NCI-H748 (cell line): ENCODE data around the gene LRRC59.
"Not testable (repeated sequence)": the region's sequence is repeated elsewhere in the genome, so short reads cannot be mapped to it uniquely, and the experiment has no call there.

Experiments
- DNase-seq: peaks from one replicate; lab custom pipeline; 2025; ENCODE audit not compliant: unreplicated experiment; lab: John Stamatoyannopoulos, UW

The LRRC59 gene

DNA sequence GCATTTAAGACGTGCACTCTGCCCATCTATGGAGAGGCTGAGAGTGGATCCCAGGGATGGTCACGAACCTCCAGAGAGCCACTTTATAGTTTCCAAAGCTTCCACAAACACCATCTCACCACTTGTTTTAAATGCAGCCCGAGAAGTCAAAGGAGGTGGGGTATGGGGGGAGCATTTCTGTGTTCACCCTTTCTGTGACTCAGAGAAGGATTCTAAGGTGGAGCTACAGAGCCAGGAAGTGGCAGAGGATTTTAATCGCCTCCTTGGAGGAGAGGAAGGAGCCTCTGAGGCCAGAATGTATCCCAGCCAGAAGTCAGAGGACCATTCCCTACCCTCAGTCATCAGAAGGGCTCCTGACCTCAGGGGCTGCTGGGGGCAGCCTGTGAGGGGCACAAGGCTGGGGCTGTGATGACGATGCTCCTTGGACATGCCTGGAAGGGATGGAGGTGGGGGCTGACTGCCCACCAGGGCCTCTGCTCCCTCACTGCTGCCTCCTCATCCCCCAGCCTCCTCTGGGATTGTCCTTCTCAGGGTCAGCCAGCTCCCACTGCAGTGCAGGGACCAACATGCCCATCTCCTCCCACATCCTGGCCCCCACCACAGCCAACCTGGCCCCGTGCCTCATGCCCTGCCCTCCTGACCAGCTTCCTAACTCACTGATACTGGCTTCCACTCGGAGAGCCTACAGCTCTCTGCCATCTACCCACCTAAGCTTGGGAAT, 48.6 kb downstream of the LRRC59 start:
- DNase-seq, result no peak

DNA sequence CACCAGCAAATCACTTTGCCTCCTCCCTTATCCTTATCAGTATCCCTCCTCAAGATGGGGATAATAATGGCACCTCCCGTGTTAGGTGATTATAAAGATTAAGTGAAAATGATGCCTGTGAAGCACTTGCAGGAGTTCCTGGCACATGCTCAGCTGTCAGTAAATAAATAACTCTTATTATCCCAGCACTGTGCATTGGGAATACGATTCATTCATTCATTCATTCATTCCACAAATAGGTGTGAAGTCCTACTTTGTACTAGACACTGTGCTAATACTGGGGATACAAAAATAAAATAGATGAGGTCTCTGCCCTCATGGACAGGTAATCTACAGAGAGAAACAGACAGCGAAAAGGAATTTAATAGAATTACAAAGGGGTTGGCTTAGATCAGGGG, 49.4 kb downstream of the LRRC59 start:
- no peak for DNase-seq

DNA sequence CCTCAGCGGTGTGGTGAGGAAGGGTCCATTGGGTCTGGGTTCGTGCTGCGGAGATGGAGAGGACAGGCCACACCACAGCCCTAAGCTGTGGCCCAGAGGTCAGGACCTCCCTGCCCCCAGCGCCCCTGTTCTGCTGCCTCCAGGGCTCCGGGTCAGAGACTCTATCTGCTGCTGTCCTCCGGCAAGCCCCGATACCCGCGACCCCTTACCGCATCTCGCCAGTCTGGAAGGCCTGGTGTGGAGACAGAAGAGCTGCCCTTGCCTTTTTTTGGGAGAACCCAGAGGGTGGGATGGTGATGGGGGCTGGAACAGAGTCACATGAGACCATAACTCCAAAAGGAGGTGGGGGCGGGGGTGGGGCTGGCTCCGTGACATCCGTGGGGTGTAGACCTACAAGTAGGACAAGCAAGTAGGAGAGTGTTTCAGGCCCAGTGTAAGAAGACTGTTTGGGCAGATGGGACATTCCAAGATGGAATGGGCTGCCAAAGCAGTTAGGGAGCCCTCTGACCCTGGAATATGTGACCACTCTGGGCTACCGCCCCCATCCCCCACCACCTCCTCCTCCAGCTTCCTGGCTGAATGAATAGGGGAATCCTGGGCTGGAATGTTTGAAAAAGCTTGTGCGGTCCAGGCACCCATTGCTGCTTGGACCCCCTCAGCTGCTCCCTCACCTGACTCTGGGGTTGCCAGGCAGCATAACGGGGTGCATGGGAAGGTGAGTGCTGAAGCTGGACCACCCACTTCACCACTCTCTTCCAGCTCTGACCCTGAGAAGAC, 50.0 kb downstream of the LRRC59 start:
- DNase-seq, result no peak

DNA sequence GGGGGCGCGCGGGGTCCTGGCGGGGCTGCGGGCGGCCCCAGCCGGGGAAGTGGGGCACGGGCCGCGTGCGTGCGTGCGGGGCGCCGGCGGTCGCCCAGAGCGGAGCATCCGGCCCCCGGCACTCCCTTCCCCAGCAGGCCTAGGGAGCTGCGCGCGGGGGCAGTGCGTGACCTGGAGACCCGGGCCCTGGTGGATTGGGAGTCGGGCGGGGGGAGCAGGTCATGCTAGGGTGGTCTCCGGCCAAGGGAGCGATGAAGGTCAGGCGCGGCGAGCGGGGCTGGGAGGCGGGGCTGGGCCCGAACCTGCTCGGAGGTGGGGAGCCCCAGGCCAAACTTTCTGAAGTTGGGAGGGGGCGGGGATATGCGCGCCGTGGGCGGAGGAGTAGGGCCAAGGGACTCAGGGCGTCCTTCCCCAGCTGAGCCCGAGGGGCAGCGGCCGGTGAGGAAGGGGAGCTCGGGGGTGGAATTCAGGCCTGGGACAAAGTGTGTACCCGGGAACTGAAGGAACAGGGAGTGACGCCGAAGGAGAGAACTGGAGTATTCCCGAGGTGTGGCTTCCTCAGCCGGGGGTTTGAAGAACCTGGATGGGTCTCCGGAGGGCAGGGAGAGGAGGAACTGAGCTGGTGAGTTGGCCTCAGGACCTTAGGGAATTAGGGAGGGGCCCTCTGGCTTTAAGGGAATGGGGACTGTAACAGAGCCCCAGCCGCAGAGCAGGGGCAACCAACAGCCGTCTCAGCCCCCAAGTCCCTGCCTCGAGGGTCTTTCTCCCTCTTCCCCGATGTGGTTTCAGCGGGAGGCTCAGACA, 50.8 kb downstream of the LRRC59 start:
- DNase-seq, result peak; percentile 33

DNA sequence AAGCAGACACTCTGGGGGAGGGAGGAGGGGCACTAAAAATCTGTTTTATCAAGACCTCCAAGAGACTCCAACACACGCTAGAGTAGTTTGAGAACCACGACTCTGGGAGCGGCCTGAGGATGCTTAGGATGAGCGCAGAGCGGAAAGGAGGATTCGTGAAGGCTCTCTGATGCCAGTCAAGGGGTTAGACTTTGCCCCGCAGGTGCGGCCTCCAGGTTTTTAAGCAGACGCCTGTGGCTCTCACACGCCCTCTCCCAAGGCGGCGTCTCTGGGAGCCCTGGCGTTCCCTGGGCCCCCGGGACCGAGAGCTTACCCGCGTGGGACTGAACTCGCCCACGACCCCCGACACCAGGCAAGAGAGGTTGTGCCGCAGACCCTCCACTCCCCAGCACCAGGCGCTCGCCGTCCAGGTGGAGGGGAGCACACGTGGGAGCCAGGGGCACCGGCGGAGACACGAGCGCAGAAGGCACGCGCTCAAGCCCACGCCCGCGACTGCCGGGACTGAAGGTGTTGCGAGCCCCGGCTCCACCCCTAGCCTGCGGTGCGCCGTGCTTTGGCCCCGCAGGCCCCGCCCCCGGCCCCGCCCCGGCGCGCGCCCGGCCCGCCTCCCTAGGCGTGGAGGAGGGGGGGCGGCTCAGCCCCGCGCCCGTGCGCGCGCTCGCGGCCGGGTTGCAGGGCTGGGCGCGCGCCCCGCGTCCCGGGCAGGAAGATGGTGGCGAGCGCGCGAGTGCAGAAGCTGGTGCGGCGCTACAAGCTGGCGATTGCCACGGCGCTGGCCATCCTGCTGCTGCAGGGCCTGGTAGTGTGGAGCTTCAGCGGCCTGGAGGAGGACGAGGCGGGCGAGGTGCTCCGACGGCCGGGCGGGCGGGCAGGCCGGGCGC, 51.7 kb downstream of the LRRC59 start, which contains the start of gene XYLT2:
XYLT2 (plus strand) TSS at position 695 of the 881 bp plus-strand sequence; CDS start at position 710, 15 bp downstream.
- peak; percentile 92 for DNase-seq

DNA sequence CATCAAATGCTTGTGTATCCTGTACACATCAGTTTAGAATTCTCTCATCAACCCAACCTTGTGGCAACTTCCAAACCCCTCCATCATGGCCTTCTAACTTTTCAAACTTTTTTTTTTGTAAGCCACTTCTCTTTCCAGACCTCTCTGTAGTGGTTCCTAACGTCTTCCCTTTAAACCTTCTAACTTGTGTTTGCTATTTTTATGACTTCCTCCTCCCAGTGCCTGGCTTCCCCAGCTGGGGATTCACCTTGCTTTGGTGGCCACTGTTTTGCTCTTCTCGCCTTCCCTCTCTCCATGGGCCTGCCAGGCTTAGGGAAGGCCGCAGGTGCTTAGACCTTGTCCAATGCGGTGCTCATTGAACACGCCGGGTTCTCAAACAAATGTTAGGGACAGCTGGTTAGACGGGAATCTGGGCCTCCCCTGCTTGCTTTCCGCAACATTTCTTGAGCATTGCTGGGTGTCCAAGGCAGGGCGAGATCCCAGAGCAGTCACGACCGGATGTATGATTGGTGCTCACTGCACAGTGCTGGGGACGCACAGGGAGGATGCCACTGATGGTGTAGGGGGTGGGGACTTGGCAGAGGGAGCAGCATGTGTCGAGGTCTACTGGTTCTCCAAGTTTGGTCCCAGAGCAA, 52.5 kb downstream of the LRRC59 start:
- no peak for DNase-seq

DNA sequence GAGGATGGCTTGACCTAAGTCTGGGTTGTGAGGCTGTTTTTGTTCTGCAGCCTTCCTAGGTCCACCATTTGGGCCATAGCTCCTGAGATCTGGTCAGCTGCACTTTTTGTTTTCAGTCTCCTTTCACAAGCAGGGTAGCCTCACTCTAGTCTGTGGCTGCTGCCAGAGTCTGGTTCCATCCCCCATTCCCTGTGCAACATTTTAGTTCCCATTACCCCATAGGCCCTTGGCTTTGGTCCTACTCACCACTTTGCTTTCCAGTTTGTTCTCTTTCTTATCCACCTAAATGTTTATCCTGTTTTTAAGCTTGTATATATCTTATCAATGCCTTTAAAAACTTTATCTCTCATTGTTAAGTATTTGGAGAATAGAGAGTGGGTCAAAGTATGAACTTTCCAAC, 57.9 kb downstream of the LRRC59 start:
- no peak for DNase-seq

DNA sequence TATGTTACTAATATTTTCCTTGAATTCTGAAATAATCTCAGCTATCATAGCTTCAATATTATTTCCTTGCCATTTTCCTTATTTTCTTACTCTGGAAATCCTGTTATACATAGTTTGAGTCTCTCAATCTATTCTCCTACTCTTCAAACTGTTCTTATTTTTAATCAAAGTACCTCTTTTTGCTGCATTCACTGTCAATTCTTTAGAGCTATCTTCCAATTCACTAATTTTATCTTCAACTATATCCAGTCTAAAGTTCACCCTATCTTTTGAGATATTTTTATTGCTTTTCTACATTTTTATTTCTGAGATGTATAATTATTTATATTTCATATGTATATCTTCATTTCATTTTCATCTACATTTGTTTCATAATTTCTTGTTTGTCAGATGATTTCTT, 58.7 kb downstream of the LRRC59 start:
- DNase-seq, result no peak

DNA sequence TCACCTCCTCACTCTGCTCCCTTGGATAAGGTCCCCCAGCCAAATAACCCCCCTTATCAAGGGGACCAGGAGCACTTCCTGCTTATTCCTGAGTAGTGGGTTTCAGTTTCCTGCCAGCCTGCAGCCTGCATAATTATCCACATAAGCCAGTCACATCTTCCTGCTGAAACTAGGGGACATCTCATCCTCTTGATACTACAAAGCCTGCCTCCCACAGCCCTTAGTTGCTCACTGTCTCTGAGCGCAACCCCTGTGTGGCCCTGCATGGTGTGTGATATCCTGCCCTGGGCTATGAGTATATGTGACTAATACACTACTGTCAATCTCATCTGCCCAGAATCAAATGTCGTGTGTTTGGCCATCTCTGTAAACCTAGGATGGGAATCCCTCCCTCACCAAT, 59.4 kb downstream of the LRRC59 start:
- no peak for DNase-seq

DNA sequence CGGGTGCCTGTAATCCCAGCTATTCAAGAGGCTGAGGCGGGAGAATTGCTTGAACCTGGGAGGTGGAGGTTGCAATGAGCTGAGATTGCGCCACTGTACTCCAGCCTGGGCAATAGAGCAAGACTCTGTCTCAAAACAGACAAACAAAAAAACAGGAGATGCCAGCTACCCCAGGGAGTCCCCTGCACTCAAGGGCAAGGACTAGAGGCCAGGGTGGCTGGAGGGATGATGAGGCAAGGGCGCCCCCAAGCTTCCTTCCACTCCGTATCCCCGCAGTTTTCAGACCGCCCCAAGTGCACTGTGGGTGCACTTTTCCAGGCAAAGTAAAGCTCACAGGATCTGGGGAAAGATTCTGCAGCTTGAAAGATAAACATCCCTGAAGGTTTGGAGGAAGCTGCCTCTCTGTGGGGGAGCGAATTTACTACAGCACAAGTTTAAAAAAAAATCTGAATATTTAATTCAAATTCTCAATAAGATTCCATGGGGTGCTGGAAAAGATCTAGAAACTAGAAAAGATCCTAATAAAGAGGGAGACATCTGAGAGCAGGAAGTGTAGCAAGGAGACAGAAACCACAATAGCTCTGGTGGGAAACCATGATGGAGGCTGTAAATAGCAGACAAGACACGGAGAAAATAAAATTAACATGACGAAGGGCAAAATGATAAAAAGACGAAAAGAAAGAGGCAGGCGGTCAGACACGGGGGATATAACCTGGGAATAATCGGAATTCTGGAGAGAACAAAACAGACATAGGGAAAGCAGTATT, 63.8 kb downstream of the LRRC59 start:
- not testable (repeated sequence) for DNase-seq

DNA sequence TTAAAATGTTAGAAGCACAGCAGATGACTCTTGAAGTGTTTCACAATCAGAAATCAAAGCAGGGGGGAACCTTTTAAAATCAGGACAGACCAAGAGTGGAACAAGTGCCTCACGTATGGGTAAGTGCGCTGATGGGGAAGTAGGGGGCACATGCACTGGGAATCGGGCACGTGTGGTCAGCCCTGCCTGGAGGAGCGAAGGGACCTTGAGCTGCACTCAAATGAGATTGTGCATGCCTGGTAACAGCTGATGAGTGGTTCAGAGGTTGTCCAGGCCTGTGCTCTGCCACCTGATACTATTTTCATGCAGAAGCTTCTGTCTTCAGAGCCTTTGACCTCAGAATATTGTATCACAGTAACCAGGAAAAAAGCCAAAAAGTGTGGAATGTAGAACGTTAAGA, 65.1 kb downstream of the LRRC59 start:
- DNase-seq, result no peak
